HCT116 (cell line): Measurements from ENCODE around the gene GRIN2C. TPM values are rescaled to one million over a fixed set of nuclear protein-coding genes. Genes with fewer than 3 reads are reported as not detected.

Experiments used
- ATAC-seq: fragments of 200-7000 bp; cut with Tn5 transposase; 2 replicates; pipeline ENCODE4 v1.9.1; 2020; ENCODE audit warnings: mild to moderate bottlenecking, moderate library complexity
- BruUV-seq: library from RNA; stranded (reverse); fragments of 400-500 nt; replicated peaks from 2 replicates; lab custom pipeline; 2021; lab: Mats Ljungman, UMichigan
- CTCF ChIA-PET: fragments of 300-600 bp; sonication (Branson Sonifier 250); formaldehyde crosslinking; loops from one replicate; lab custom pipeline; 2021; ENCODE audit warnings: antibody characterized with exemption; lab: Charles Lee
- POLR2A ChIA-PET: fragments of 300-600, 350-600 bp; sonication (Branson Sonifier 250); formaldehyde crosslinking; loops from one replicate; lab custom pipeline; 2021; ENCODE audit warnings: antibody characterized with exemption; lab: Charles Lee
- RAD21 ChIA-PET, 2 experiments: fragments of 300-600 bp; sonication (Branson Sonifier 250); formaldehyde crosslinking; loops; one replicate each; lab custom pipeline; 2023; ENCODE audit warnings: low total read pairs in 2 of 2; ENCODE audit not compliant: uncharacterized antibody in 2 of 2, unreplicated experiment in 2 of 2, low non-redundant PET in 1 of 2; lab: Charles Lee
- DNase-seq: peaks from one replicate; pipeline ENCODE4 v3.0.0-alpha.2; 2010; ENCODE audit warnings: low read depth, low spot score
- H2AFZ ChIP-seq: fragments of 200-600 bp; shearing (Covaris generic), sonication (generic); 2 replicates; pipeline ENCODE4 v1.6.1; 2017; ENCODE audit warnings: low read depth, mixed run types, mixed read lengths, antibody characterized with exemption, low read length; ENCODE audit not compliant: poor library complexity, severe bottlenecking
- H3K27ac ChIP-seq: 2 replicates; pipeline ENCODE4 v1.5.1; 2012; ENCODE audit warnings: low read depth, low read length
- H3K27me3 ChIP-seq: fragments of 200-600 bp; sonication (generic); 2 replicates; pipeline ENCODE4 v1.6.1; 2016; ENCODE audit warnings: mixed run types, low read length, mixed read lengths; ENCODE audit not compliant: insufficient read depth
- H3K36me3 ChIP-seq, 2 experiments: fragments of 200-500 bp in 1 of 2; fragments of 200-600 bp in 1 of 2; sonication (Bioruptor generic) in 1 of 2; sonication (generic) in 1 of 2; 2 replicates each; pipeline versions ENCODE4 v1.5.1 to v1.6.1; 2014 to 2016; ENCODE audit warnings: low read length in 2 of 2, inconsistent platforms in 1 of 2, mixed read lengths in 1 of 2, mixed run types in 1 of 2; ENCODE audit not compliant: insufficient read depth in 2 of 2, control insufficient read depth in 1 of 2
- H3K4me1 ChIP-seq, 2 experiments: fragments of 200-600 bp in 1 of 2; sonication (generic) in 1 of 2; 2 replicates each; pipeline versions ENCODE4 v1.5.1 to v1.6.1; 2012 to 2017; ENCODE audit warnings: low read length in 2 of 2, inconsistent platforms in 1 of 2, mild to moderate bottlenecking in 1 of 2, mixed read lengths in 1 of 2, mixed run types in 1 of 2, moderate library complexity in 1 of 2; ENCODE audit not compliant: insufficient read depth in 2 of 2, control insufficient read depth in 1 of 2
- H3K4me2 ChIP-seq: fragments of 200-600 bp; sonication (generic); 2 replicates; pipeline ENCODE4 v1.6.1; 2017; ENCODE audit warnings: mixed run types, low read length, mixed read lengths
- H3K4me3 ChIP-seq, 2 experiments: fragments of 200-600 bp in 1 of 2; sonication (generic) in 1 of 2; replicated peaks in 1 of 2; 2 replicates each; pipeline ENCODE4 v1.5.1; 2011 to 2016; ENCODE audit warnings: low read length in 2 of 2, control low read depth in 1 of 2, low read depth in 1 of 2, mild to moderate bottlenecking in 1 of 2, mixed read lengths in 1 of 2, mixed run types in 1 of 2
- H3K79me2 ChIP-seq: fragments of 200-600 bp; sonication (generic); 2 replicates; pipeline ENCODE4 v1.6.1; 2017; ENCODE audit warnings: mild to moderate bottlenecking, mixed run types, low read length, moderate library complexity, mixed read lengths; ENCODE audit not compliant: insufficient read depth
- H3K9ac ChIP-seq: fragments of 200-600 bp; sonication (generic); 2 replicates; pipeline ENCODE4 v1.6.1; 2016; ENCODE audit warnings: low read length, mixed read lengths
- H3K9me2 ChIP-seq: fragments of 200-600 bp; sonication (generic), shearing (Covaris generic); 2 replicates; pipeline ENCODE4 v1.6.1; 2017; ENCODE audit warnings: mixed run types, mild to moderate bottlenecking, moderate library complexity; ENCODE audit not compliant: insufficient read depth
- H3K9me3 ChIP-seq, 2 experiments: fragments of 200-500 bp in 1 of 2; fragments of 200-600 bp in 1 of 2; sonication (Bioruptor generic) in 1 of 2; sonication (generic) in 1 of 2; 2 replicates each; pipeline ENCODE4 v1.6.1; 2014 to 2017; ENCODE audit warnings: low read length in 2 of 2, mixed read lengths in 2 of 2, inconsistent platforms in 1 of 2, low read depth in 1 of 2, mild to moderate bottlenecking in 1 of 2, mixed run types in 1 of 2, moderate library complexity in 1 of 2; ENCODE audit not compliant: control insufficient read depth in 1 of 2, insufficient read depth in 1 of 2
- H4K20me1 ChIP-seq: fragments of 200-600 bp; sonication (generic), shearing (Covaris generic); 2 replicates; pipeline ENCODE4 v1.6.1; 2017; ENCODE audit warnings: mixed run types, mild to moderate bottlenecking, moderate library complexity; ENCODE audit not compliant: insufficient read depth
- CBX3 ChIP-seq: IDR thresholded peaks from 2 replicates; pipeline ENCODE4 v1.6.1; 2012; ENCODE audit warnings: low read depth
- CEBPB ChIP-seq: IDR thresholded peaks from 2 replicates; pipeline ENCODE4 v1.6.1; 2012; ENCODE audit warnings: low read depth
- CTCF ChIP-seq, 3 experiments: fragments of 200-600 bp in 1 of 3; sonication (generic) in 1 of 3; IDR thresholded peaks in 2 of 3; conservative IDR thresholded peaks in 1 of 3; 2 replicates each; pipeline ENCODE4 v1.5.1; 2012 to 2017; ENCODE audit warnings: low read depth in 2 of 3, low read length in 2 of 3, antibody characterized with exemption in 1 of 3, borderline replicate concordance in 1 of 3, control low read depth in 1 of 3, mild to moderate bottlenecking in 1 of 3, mixed read lengths in 1 of 3, mixed run types in 1 of 3, moderate library complexity in 1 of 3; ENCODE audit not compliant: insufficient read depth in 1 of 3
- ELF1 ChIP-seq: IDR thresholded peaks from 2 replicates; pipeline ENCODE4 v1.6.1; 2012; ENCODE audit warnings: low read depth, borderline replicate concordance
- EZH2 ChIP-seq: fragments of 200-600 bp; sonication (generic); IDR thresholded peaks from 2 replicates; pipeline ENCODE4 v1.6.1; 2017; ENCODE audit warnings: antibody characterized with exemption, mixed run types
- EZH2phosphoT487 ChIP-seq: fragments of 200-600 bp; IDR thresholded peaks from 2 replicates; pipeline ENCODE4 v1.6.1; 2018; ENCODE audit warnings: antibody characterized with exemption, borderline replicate concordance
- FOSL1 ChIP-seq: IDR thresholded peaks from 2 replicates; pipeline ENCODE4 v1.6.1; 2012; ENCODE audit warnings: low read depth
- MAX ChIP-seq: IDR thresholded peaks from 2 replicates; pipeline ENCODE4 v1.6.1; 2012
- POLR2A ChIP-seq: IDR thresholded peaks from 2 replicates; pipeline ENCODE4 v1.7.0; 2011; ENCODE audit warnings: borderline replicate concordance; ENCODE audit not compliant: insufficient read depth, insufficient read length; ENCODE audit errors: extremely low read depth
- POLR2AphosphoS5 ChIP-seq: IDR thresholded peaks from 2 replicates; pipeline ENCODE4 v1.6.1; 2011; ENCODE audit warnings: mild to moderate bottlenecking, low read depth, low read length, moderate library complexity
- SP1 ChIP-seq: IDR thresholded peaks from 2 replicates; pipeline ENCODE4 v1.6.1; 2012; ENCODE audit warnings: low read depth
- SRF ChIP-seq: IDR thresholded peaks from 2 replicates; pipeline ENCODE4 v1.6.1; 2012; ENCODE audit warnings: low read depth
- TCF7L2 ChIP-seq: IDR thresholded peaks from 2 replicates; pipeline ENCODE4 v1.7.0; 2011; ENCODE audit warnings: borderline replicate concordance, inconsistent platforms; ENCODE audit not compliant: insufficient read depth, insufficient read length; ENCODE audit errors: extremely low read depth
- ZBTB33 ChIP-seq: IDR thresholded peaks from 2 replicates; pipeline ENCODE4 v1.6.1; 2011; ENCODE audit warnings: mild to moderate bottlenecking, low read length, moderate library complexity; ENCODE audit not compliant: insufficient replicate concordance; ENCODE audit errors: extremely low read depth
- ZNF274 ChIP-seq: fragments of 200-500 bp; sonication (Bioruptor generic); IDR thresholded peaks from 2 replicates; pipeline ENCODE4 v1.6.1; 2014; ENCODE audit warnings: mild to moderate bottlenecking, low read depth, low read length, inconsistent platforms
- intact Hi-C: fragments of 100-400 bp; cut with micrococcal nuclease; formaldehyde crosslinking; loops from 2 replicates; pipeline ENCODE4 v1.10.0; 2022
- total RNA-seq: library from RNA; stranded (reverse); gene quantifications from one replicate; pipeline ENCODE4 v1.2.1, GENCODE V29; 2021; ENCODE audit not compliant: unreplicated experiment

GRIN2C gene
- total RNA-seq, 1 experiment from 2014 or later: 2.2 TPM

GRCh38 chr17:74812109-74813009 is 47.3 kb downstream of the GRIN2C start:
- H3K9me2 ChIP-seq: no peaks in the 10 kb centered on the region
- H3K4me3 ChIP-seq: no peak overlapping the region
- H3K27me3 ChIP-seq: no peaks in the 10 kb centered on the region
- ChIA-PET CTCF (no interaction called here), RAD21 (no interaction called here), POLR2A (no interaction called here)
- intact Hi-C loops: no loop called here
- H3K79me2 ChIP-seq: no peaks in the 10 kb centered on the region
- H3K36me3 ChIP-seq: no peaks in the 10 kb centered on the region
- no peaks in the 10 kb centered on the region for H4K20me1 ChIP-seq
- no peak overlapping the region for H3K4me2 ChIP-seq
- DNase-seq (no peak), ATAC-seq (no peak)
- BruUV-seq: no TSS peak
- H3K4me1 ChIP-seq: no peaks in the 10 kb centered on the region
- TF ChIP-seq EZH2phosphoT487 (no peak), ZNF274 (no peak), POLR2AphosphoS5 (no peak), CTCF (IDR thresholded peaks at IDR 0.05 in 2 of 3, conservative IDR thresholded peaks at IDR 0.05 in 1 of 3; ENCODE audit: borderline replicate concordance in 1 of 3, insufficient read depth in 1 of 3, low read depth in 2 of 3, low read length in 2 of 3) (no peak), MAX (no peak), SRF (no peak), ELF1 (no peak), FOSL1 (no peak), ZBTB33 (no peak), CEBPB (no peak), CBX3 (no peak), POLR2A (no peak), EZH2 (no peak), TCF7L2 (no peak), SP1 (no peak)
- H3K9ac ChIP-seq: no peak overlapping the region
- no peak overlapping the region for H2AFZ ChIP-seq
- no peaks in the 10 kb centered on the region for H3K9me3 ChIP-seq
- no peak overlapping the region for H3K27ac ChIP-seq
